Endometrial microvascular endothelial cells (primary cell): ENCODE data around the gene CNTN5. TPM values are rescaled to one million over a fixed set of nuclear protein-coding genes. Genes with fewer than 3 reads are reported as not detected.

Experiments
- in situ Hi-C: cut with HindIII; loops from 2 replicates; pipeline ENCODE4 v1.10.0; 2017; ENCODE audit warnings: low sequenced_read_pairs, low pct_unique_long_range_greater_than_20kb; ENCODE audit errors: inconsistent ontology term
- total RNA-seq: library from RNA; depleted of rRNA; stranded (reverse); fragments of >200 nt; gene quantifications from one replicate; pipeline ENCODE4 v1.2.3, GENCODE V29; 2015; ENCODE audit errors: inconsistent ontology term

The CNTN5 gene
- total RNA-seq, 1 donor from 2014 or later, result not detected

- in situ Hi-C loops, result no loop called here
Measured at GRCh38 chr11:99920956-99921355, 900.2 kb downstream of the CNTN5 start.

DNA sequence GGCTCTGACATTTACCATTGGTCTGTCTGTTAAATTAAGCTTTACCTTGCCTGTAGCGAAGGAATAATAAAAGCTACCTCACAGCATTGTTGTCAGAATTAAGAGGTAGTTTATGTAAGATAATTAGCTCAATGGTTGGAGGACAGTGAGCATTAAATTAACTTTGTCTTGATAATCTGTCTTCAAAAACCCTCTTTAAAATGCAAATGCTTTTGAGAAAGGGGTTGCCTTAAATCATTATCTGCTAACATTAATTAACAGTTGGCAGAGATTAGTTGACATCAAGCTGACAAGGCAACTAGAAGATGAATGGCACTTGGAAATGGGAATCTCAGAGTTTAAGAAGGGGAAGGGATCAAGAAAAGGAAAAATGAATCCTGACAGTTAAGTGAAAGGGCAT lies 905.2 kb downstream of the CNTN5 start:
- in situ Hi-C loops, result no loop called here

- in situ Hi-C loops, result no loop called here
Measured at GRCh38 chr11:99932684-99933083, 911.9 kb downstream of the CNTN5 start.

- in situ Hi-C loops, result no loop called here
Measured at GRCh38 chr11:99934008-99934407, 913.3 kb downstream of the CNTN5 start.

GRCh38 chr11:99937330-99937729 lies 916.6 kb downstream of the CNTN5 start:
- in situ Hi-C loops, result no loop called here

- in situ Hi-C loops, result no loop called here
Measured at GRCh38 chr11:99952816-99953215, 932.1 kb downstream of the CNTN5 start.

DNA sequence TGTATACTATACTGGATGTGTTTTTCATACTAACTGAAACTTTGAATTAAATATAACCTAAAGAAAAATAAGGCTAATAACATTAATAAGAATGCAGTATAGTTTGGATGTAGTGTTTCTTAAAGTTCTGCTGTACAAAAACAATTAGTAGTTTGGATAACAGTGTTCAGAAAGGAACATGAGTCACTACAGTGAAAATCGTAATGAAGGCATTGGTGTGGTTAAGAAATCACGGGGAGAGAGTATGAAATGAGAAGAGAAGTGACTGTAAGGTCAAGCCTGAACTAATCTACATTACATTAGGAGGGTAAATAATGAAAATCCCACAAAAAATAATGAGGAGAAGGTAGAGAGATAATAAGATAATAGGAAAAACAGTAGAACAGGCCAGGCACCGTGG lies 939.8 kb downstream of the CNTN5 start:
- in situ Hi-C loops, result no loop called here

DNA sequence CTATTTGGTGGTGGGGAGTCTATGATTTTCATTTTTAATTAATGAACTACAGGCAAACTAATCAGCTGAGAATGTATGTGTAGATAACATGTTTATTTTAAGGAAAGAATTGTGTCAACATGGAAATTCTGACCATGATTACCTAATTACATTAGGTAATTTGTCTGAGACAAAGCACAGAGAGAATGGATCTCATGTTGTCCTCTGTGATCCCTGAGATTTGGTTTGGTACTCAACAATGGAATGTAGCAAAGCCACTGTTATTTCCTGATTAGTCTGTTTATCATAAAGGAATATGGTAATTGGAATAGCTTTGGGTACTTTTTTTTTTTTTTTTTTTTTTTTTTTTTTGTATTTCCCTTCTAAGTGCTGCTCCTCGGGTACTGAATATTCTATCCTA lies 947.6 kb downstream of the CNTN5 start:
- in situ Hi-C loops, result no loop called here

GRCh38 chr11:99973993-99974392 lies 953.2 kb downstream of the CNTN5 start:
- in situ Hi-C loops, result no loop called here

- in situ Hi-C loops, result no loop called here
Measured at GRCh38 chr11:99979042-99979441, 958.3 kb downstream of the CNTN5 start.

GRCh38 chr11:99987821-99988470 lies 967.2 kb downstream of the CNTN5 start:
- in situ Hi-C loops, result no loop called here

- in situ Hi-C loops, result no loop called here
Measured at GRCh38 chr11:99988471-99988837, 967.7 kb downstream of the CNTN5 start.

- in situ Hi-C loops, result no loop called here
Measured at GRCh38 chr11:100003985-100004384, 983.2 kb downstream of the CNTN5 start.

- in situ Hi-C loops, result no loop called here
Measured at GRCh38 chr11:100004541-100004940, 983.8 kb downstream of the CNTN5 start.

DNA sequence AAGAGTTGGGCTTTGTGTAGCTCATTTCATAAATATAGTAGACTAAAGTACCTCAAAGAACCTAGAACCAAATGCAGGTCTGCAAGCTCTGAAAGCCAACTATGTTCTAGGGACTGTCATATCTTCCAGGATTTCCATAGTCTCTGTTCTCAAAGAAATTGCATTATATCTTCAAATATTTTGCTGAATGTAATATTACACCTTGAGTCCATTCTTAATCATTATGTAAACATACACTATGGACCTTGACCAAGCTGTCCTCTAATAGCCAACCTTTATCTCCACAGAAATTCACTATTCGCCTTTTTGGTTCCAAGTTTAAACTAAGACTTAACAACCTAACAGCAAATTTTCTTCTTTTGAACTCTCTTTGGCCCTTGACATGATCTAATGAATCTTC lies 987.7 kb downstream of the CNTN5 start:
- in situ Hi-C loops, result no loop called here

GRCh38 chr11:100009728-100010127 lies 989.0 kb downstream of the CNTN5 start:
- in situ Hi-C loops, result no loop called here

DNA sequence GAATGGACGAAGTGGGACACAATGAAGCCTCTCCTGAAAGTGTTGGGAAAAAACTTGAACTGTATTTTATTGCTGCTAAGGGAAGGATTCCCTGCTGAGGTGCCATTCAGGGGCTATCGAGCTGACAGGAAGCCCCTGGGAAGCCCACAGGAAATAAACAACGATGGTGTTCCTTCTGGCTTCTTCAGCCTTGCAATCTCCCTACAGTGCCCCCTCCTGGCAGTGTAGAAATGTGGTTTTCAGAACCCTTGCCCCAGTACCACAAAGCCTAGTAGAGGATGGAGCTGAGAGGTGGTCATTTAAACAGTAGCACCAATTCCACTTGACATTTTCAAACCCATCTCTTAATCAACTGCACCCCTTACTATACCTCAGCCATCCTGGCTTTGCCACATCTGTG lies 989.6 kb downstream of the CNTN5 start:
- in situ Hi-C loops, result no loop called here

DNA sequence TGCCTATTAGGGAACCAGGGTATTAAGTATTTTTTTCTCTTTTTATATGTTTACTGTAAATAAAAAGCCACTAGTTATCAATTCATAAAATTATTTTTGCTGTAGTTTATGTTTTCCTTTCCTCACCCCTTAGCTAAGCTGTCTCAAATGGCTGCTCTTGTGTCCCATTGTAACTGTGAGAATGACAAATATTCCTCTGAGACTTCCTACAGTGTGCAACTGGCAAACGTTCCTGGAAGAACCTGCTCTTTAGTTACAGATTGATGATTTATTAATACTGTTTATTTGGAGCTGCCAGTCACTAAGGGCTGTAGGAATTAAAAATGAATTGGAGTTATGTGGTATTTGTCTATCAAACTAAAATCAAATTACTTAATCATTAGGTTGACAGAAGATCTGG lies 990.9 kb downstream of the CNTN5 start:
- in situ Hi-C loops, result no loop called here

GRCh38 chr11:100013011-100013410 lies 992.3 kb downstream of the CNTN5 start:
- in situ Hi-C loops, result no loop called here

GRCh38 chr11:100031973-100032372 lies 1011.2 kb downstream of the CNTN5 start:
- in situ Hi-C loops, result no loop called here

- in situ Hi-C loops, result no loop called here
Measured at GRCh38 chr11:100061006-100061405, 1040.3 kb downstream of the CNTN5 start.
